HEK293T (cell line): ENCODE measurements around the gene NR3C2.
A peak's percentile ranks its signal among the peaks of the same experiment; 100 is the strongest.

Experiments
- CTCF ChIA-PET: fragments of 350-600 bp; formaldehyde crosslinking; extraction: SDS; loops from one replicate; lab custom pipeline; 2021; ENCODE audit warnings: antibody characterized with exemption, inconsistent platforms; lab: Yijun Ruan, JAX
- POLR2A ChIA-PET: fragments of 350-600 bp; formaldehyde crosslinking; extraction: SDS; loops from one replicate; lab custom pipeline; 2020; ENCODE audit warnings: antibody characterized with exemption, inconsistent platforms; lab: Yijun Ruan, JAX
- DNase-seq: peaks from one replicate; pipeline ENCODE4 v3.0.0; 2012; ENCODE audit warnings: mixed read lengths; ENCODE audit errors: extremely low spot score
- ARNT ChIP-seq: fragments of 450-650 bp; IDR thresholded peaks from 2 replicates; pipeline ENCODE4 v1.6.1; 2017; ENCODE audit warnings: mild to moderate bottlenecking
- BHLHE40 ChIP-seq: fragments of 450-650 bp; IDR thresholded peaks from 2 replicates; pipeline ENCODE4 v1.6.1; 2016; ENCODE audit warnings: mild to moderate bottlenecking, moderate library complexity, borderline replicate concordance
- CTBP1 ChIP-seq: fragments of 450-650 bp; IDR thresholded peaks from 2 replicates; pipeline ENCODE4 v1.6.1; 2016; ENCODE audit warnings: borderline replicate concordance
- ELF4 ChIP-seq: fragments of 450-650 bp; IDR thresholded peaks from 2 replicates; pipeline ENCODE4 v1.6.1; 2017; ENCODE audit warnings: antibody characterized with exemption
- FOXA1 ChIP-seq: fragments of 450-650 bp; IDR thresholded peaks from 2 replicates; pipeline ENCODE4 v1.6.1; 2016; ENCODE audit warnings: mild to moderate bottlenecking
- FOXK2 ChIP-seq: fragments of 450-650 bp; IDR thresholded peaks from 2 replicates; pipeline ENCODE4 v1.6.1; 2016; ENCODE audit warnings: mild to moderate bottlenecking
- FOXM1 ChIP-seq: fragments of 450-650 bp; IDR thresholded peaks from 2 replicates; pipeline ENCODE4 v1.6.1; 2017; ENCODE audit warnings: mild to moderate bottlenecking, borderline replicate concordance
- HDGF ChIP-seq: fragments of 450-650 bp; IDR thresholded peaks from 2 replicates; pipeline ENCODE4 v1.6.1; 2017; ENCODE audit warnings: antibody characterized with exemption, borderline replicate concordance
- L3MBTL2 ChIP-seq: fragments of 450-650 bp; conservative IDR thresholded peaks from 2 replicates; pipeline ENCODE4 v1.6.1; 2016; ENCODE audit warnings: mild to moderate bottlenecking
- LEF1 ChIP-seq: fragments of 450-650 bp; IDR thresholded peaks from 2 replicates; pipeline ENCODE4 v1.6.1; 2017; ENCODE audit warnings: mild to moderate bottlenecking, borderline replicate concordance
- NFRKB ChIP-seq: fragments of 450-650 bp; IDR thresholded peaks from 2 replicates; pipeline ENCODE4 v1.6.1; 2016; ENCODE audit warnings: mild to moderate bottlenecking, moderate library complexity
- SP1 ChIP-seq: fragments of 450-650 bp; IDR thresholded peaks from 2 replicates; pipeline ENCODE4 v1.6.1; 2017
- SUZ12 ChIP-seq: fragments of 450-650 bp; IDR thresholded peaks from 2 replicates; pipeline ENCODE4 v1.6.1; 2016; ENCODE audit warnings: mild to moderate bottlenecking
- TARDBP ChIP-seq: fragments of 450-650 bp; IDR thresholded peaks from 2 replicates; pipeline ENCODE4 v1.6.1; 2016
- ZNF384 ChIP-seq: fragments of 450-650 bp; IDR thresholded peaks from 2 replicates; pipeline ENCODE4 v1.6.1; 2016
- TF ChIP-seq, protein P1 (sequence below): fragments of 450-650 bp; IDR thresholded peaks from 2 replicates; pipeline ENCODE4 v1.6.1; 2016

NR3C2 gene

DNA sequence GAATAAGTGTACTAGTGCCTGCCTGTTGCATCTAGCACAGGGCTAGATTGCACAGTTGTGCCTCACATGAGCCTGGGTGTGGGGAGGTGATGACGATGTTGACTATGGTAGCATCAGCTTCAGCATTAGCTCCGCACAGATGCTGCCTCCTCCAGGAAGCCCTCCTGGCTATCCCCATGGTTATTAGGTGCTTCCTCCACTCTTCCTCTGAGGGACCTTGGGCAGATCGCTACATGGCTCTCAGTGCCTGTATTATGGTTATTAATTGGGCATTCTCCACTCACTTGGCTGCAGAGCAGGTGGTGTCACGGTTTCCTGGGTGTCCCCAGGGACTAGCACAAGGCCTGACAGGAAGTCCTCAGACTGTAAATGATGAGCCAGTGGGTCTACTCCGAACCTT, 384.7 kb downstream of the NR3C2 start:
- no peak for TF ChIP-seq L3MBTL2
- TF ChIP-seq ARNT = no peak
- TF ChIP-seq FOXA1 = no peak
- no peak for TF ChIP-seq ZNF384
- no peak for TF ChIP-seq FOXK2
- no peak for TF ChIP-seq HDGF
- TF ChIP-seq BHLHE40 = no peak
- TF ChIP-seq TARDBP = no peak
- no peak for TF ChIP-seq SUZ12
- TF ChIP-seq, protein P1, sequence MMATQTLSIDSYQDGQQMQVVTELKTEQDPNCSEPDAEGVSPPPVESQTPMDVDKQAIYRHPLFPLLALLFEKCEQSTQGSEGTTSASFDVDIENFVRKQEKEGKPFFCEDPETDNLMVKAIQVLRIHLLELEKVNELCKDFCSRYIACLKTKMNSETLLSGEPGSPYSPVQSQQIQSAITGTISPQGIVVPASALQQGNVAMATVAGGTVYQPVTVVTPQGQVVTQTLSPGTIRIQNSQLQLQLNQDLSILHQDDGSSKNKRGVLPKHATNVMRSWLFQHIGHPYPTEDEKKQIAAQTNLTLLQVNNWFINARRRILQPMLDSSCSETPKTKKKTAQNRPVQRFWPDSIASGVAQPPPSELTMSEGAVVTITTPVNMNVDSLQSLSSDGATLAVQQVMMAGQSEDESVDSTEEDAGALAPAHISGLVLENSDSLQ = no peak
- no peak for TF ChIP-seq NFRKB
- TF ChIP-seq ELF4 = no peak
- TF ChIP-seq FOXM1 = no peak
- no peak for TF ChIP-seq SP1
- TF ChIP-seq CTBP1 = no peak
- TF ChIP-seq LEF1 = no peak
- CTCF ChIA-PET = interaction anchor here (0.6 kb wide), 1 partner anchor 1117 kb away, joined by 3 read pairs; no protein-coding TSS in a partner anchor
- DNase-seq = no peak
- POLR2A ChIA-PET = interaction anchor here (1.8 kb wide), 1 partner anchor 385 kb away, joined by 10 read pairs; the partner anchor contains the start of gene NR3C2

DNA sequence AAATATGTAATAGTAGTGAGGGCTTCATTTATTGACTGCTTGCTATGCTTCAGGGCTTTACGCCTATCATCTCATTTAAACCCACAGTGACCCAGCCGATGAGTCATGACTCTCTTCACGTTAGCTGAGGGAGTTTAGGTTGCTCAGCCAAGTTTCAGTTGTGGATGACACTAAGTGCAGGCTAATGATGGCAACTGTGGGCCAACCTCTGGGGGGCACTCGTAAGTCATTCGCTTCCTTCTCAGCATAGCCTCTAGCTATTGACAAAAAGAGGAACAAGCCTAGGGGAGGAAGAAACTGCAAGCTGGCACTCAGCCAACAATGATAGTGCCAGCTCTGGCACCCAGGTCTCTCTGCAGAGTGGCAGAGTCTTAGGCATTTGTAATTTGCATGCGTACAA, 385.3 kb downstream of the NR3C2 start:
- CTCF ChIA-PET = interaction anchor here (0.6 to 1.3 kb wide), 5 partner anchors 11 to 1118 kb away, joined by 3 to 4 read pairs (median 3); no protein-coding TSS in a partner anchor
- DNase-seq = peak; percentile 33
- POLR2A ChIA-PET = interaction anchor here (1.0 to 1.8 kb wide), 2 partner anchors 380 to 385 kb away, joined by 3 to 10 read pairs; partner anchors contain the start of gene NR3C2
- TF ChIP-seq, protein P1 = no peak
- TF ChIP-seq HDGF (no peak), ELF4 (no peak), ARNT (no peak), SP1 (no peak), FOXA1 (no peak), L3MBTL2 (no peak), FOXM1 (no peak), NFRKB (no peak), TARDBP (no peak), FOXK2 (no peak), CTBP1 (no peak), SUZ12 (no peak), BHLHE40 (no peak), LEF1 (no peak), ZNF384 (no peak)

DNA sequence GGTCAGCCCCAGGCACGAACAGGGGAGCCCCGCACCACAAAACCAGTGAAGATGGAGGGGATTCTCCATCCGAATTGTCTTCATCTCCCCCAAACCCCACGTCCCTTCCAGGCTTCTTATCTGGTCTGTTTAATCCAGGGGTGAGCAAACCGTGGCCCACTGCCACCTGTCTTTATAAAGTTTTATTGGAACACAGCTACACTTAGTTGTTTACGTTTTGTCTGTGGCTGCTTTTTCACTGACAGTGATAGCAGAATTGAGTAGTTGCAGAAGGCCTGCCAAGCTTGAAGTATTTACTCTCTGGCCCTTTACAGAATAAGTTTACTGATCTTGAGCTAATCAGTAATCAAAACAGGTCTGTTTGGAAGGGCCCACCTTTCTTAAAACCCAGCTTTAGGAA, 386.4 kb downstream of the NR3C2 start:
- TF ChIP-seq FOXA1 = no peak
- no peak for TF ChIP-seq NFRKB
- TF ChIP-seq HDGF = no peak
- TF ChIP-seq, protein P1 = no peak
- TF ChIP-seq SUZ12 = no peak
- no peak for TF ChIP-seq ZNF384
- TF ChIP-seq BHLHE40 = no peak
- no peak for TF ChIP-seq FOXM1
- TF ChIP-seq TARDBP = no peak
- no peak for TF ChIP-seq LEF1
- TF ChIP-seq L3MBTL2 = no peak
- no peak for TF ChIP-seq SP1
- TF ChIP-seq ARNT = no peak
- TF ChIP-seq CTBP1 = no peak
- no peak for TF ChIP-seq FOXK2
- no peak for TF ChIP-seq ELF4
- CTCF ChIA-PET = interaction anchor here (0.6 to 1.3 kb wide), 4 partner anchors 10 to 261 kb away, joined by 3 to 4 read pairs (median 3); no protein-coding TSS in a partner anchor
- POLR2A ChIA-PET = interaction anchor here (1.8 kb wide), 1 partner anchor 386 kb away, joined by 10 read pairs; the partner anchor contains the start of gene NR3C2
- no peak for DNase-seq

DNA sequence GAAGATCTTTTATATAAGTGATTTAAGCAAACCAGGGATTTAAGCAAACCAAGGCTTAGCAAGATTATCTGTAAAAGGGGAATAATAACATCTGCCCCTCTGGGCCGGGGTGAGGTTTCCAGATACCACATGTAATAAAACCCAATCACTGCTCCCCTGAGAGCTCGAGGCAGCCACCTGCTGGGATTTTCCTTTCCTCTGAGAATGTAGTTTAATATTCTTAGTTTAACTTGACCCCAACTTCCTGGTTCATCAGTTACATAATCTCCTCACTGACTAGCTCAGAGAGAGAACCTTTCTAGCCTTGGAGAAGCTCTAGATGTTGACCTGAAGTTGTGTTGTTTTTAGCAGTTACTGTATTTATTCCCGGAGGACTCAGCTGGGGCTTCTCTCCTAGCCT, 387.9 kb downstream of the NR3C2 start:
- TF ChIP-seq ELF4 = peak; percentile 45
- TF ChIP-seq, protein P1 = no peak
- ChIA-PET CTCF (interaction anchor here (0.6 kb wide), 2 partner anchors 121 to 544 kb away, joined by 3 to 4 read pairs; no protein-coding TSS in a partner anchor), POLR2A (interaction anchor here (0.6 to 1.0 kb wide), 2 partner anchors 8 to 388 kb away, joined by 3 to 5 read pairs; partner anchors contain the start of gene NR3C2)
- DNase-seq = no peak

DNA sequence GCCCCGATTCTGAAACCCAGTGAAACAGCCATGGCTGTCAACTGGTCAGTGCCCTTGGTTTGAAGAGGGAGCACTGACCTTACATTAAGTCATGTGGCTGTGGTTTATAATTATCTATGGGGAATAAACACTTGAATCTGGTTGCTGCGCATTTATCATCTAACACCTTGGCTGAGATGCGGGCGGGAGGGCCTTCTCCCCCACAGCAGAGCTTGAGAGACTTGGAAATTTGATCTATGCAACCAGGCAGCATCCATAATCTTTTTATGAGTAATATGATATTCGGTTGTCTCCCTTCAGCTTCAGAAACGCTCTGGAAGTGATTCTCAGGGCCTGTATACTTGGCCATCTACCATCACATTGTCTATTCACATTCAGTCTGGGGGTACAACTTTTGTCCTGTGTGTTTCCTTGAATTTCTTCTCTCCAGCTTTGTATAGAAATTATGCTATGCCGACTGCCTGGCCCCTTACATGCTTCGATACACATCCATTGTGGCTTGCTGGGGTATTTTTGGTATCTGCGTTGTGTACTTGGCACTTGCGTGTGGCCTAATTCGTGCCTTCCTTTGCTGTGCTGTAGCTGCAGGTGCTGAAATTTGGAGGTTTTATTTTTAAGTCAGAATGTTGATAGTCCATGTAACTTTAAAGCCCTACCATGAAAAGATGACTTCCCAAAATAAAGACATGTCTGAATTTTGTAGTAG, 388.8 kb downstream of the NR3C2 start:
- POLR2A ChIA-PET = interaction anchor here (0.8 to 1.3 kb wide), 2 partner anchors 9 to 210 kb away, joined by 3 to 4 read pairs; no protein-coding TSS in a partner anchor
- CTCF ChIA-PET = interaction anchor here (0.8 to 1.0 kb wide), 2 partner anchors 29 to 66 kb away, joined by 3 read pairs; no protein-coding TSS in a partner anchor
- DNase-seq = no peak
- TF ChIP-seq SP1 = no peak
- TF ChIP-seq BHLHE40 = no peak
- TF ChIP-seq NFRKB = no peak
- no peak for TF ChIP-seq SUZ12
- no peak for TF ChIP-seq TARDBP
- TF ChIP-seq HDGF = no peak
- no peak for TF ChIP-seq FOXA1
